Common myeloid progenitor, CD34-positive (primary cell): Measurements from ENCODE around the gene LYG1.

Experiments used
- CTCF ChIA-PET: fragments of 350-600 bp; sonication (Branson Sonifier 250); formaldehyde crosslinking; loops from one replicate; lab custom pipeline; 2021; ENCODE audit warnings: antibody characterized with exemption; lab: Charles Lee
- POLR2A ChIA-PET: fragments of 350-600 bp; sonication (Branson Sonifier 250); formaldehyde crosslinking; loops from one replicate; lab custom pipeline; 2021; ENCODE audit warnings: antibody characterized with exemption; lab: Charles Lee
- DNase-seq, 3 donors: peaks; one replicate each; pipeline versions ENCODE4 v3.0.0 to v3.0.0-alpha.2; 2013
- H3K27ac ChIP-seq, 2 experiments: 1 replicate in 1 of 2; 2 replicates in 1 of 2; pipeline ENCODE4 v1.7.0; 2013; ENCODE audit warnings: inconsistent platforms in 2 of 2, low read length in 2 of 2, mild to moderate bottlenecking in 2 of 2, low read depth in 1 of 2, moderate library complexity in 1 of 2; ENCODE audit not compliant: severe bottlenecking in 2 of 2, insufficient read depth in 1 of 2, poor library complexity in 1 of 2
- H3K27me3 ChIP-seq, 5 experiments: replicated peaks in 2 of 5; 1 replicate in 3 of 5; 2 replicates in 2 of 5; pipeline versions ENCODE4 v1.6.1 to v1.7.0; 2013; ENCODE audit warnings: low read length in 4 of 5, mild to moderate bottlenecking in 2 of 5, moderate library complexity in 2 of 5, inconsistent platforms in 1 of 5; ENCODE audit not compliant: insufficient read depth in 5 of 5, control insufficient read depth in 4 of 5
- H3K36me3 ChIP-seq, 4 experiments: 1 replicate in 2 of 4; 2 replicates in 2 of 4; pipeline versions ENCODE4 v1.6.1 to v1.7.0; 2013; ENCODE audit warnings: low read length in 3 of 4, control low read depth in 1 of 4, mild to moderate bottlenecking in 1 of 4; ENCODE audit not compliant: control insufficient read depth in 4 of 4, insufficient read depth in 4 of 4
- H3K4me1 ChIP-seq, 4 experiments: 1 replicate in 3 of 4; 2 replicates in 1 of 4; pipeline versions ENCODE4 v1.6.1 to v1.7.1; 2013; ENCODE audit warnings: low read length in 3 of 4, mild to moderate bottlenecking in 3 of 4, control low read depth in 1 of 4, inconsistent platforms in 1 of 4, moderate library complexity in 1 of 4; ENCODE audit not compliant: control insufficient read depth in 4 of 4, insufficient read depth in 4 of 4; ENCODE audit errors: control extremely low read depth in 1 of 4
- H3K4me3 ChIP-seq, 7 experiments: 1 replicate in 4 of 7; 2 replicates in 3 of 7; pipeline versions ENCODE4 v1.5.1 to v1.7.0; 2013; ENCODE audit warnings: mild to moderate bottlenecking in 7 of 7, low read length in 6 of 7, moderate library complexity in 6 of 7, inconsistent platforms in 2 of 7, low read depth in 2 of 7, control low read depth in 1 of 7; ENCODE audit not compliant: insufficient read depth in 4 of 7, control insufficient read depth in 1 of 7; ENCODE audit errors: extremely low read depth in 1 of 7
- H3K9me3 ChIP-seq, 5 experiments: 1 replicate in 4 of 5; 2 replicates in 1 of 5; pipeline versions ENCODE4 v1.6.1 to v1.7.1; 2013; ENCODE audit warnings: low read length in 4 of 5, mild to moderate bottlenecking in 2 of 5, inconsistent platforms in 1 of 5, low read depth in 1 of 5, moderate library complexity in 1 of 5; ENCODE audit not compliant: control insufficient read depth in 4 of 5, insufficient read depth in 2 of 5; ENCODE audit errors: control extremely low read depth in 1 of 5
- WGBS: methylation state at CpG from one replicate; pipeline ENCODE4 v1.1.5; 2013; ENCODE audit not compliant: insufficient coverage; 5-methylcytosine and 5-hydroxymethylcytosine counted together

Gene LYG1

DNA sequence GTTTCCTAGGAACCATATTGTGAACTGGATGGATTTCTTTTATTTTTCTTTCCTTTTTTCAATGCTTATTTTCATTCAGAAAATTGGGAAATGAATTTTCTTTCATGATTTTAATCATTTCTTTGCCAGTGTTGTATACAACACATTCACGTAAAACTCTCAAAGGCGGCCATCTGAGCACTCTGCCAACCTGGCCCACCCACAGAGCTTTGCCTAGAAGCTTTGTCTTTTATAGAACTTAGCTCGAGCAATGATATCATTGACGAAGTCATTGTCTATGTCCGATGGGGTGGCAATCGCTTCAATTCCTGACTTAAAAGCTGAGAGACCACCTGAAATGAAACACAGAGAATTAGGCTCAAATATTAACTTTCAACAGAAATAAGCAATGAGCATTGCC is 58.8 kb downstream of the LYG1 start:
- 100% methylated on average over 5 of the region's 6 CpGs for WGBS
- POLR2A ChIA-PET = no interaction called here
- Histone ChIP-seq H3K27me3 (no peaks in the 10 kb centered on the region), H3K9me3 (no peaks in the 10 kb centered on the region), H3K4me3 (no peak overlapping the region), H3K27ac (no peak overlapping the region), H3K36me3 (no peaks in the 10 kb centered on the region), H3K4me1 (no peaks in the 10 kb centered on the region)
- DNase-seq = no peak
- CTCF ChIA-PET = no interaction called here

DNA sequence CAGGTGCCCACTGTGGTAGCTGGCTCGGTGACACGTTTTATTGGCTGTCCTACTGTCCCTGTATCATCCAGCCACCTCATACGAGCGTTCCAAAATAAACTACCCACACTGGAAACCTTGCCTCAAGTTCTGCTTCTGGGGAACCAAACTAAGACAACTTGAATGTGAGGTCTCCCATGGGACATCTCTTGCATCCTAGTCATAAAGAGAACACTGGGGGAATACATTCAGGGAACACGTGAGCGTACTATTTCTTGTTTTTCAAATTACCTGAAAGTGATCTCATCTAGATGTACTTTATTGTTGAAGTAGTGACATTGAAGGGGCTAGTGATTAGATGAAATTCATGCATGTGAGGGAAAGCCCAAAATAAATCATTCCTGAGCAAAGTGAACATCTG is 60.6 kb downstream of the LYG1 start:
- H3K36me3 ChIP-seq = no peaks in the 10 kb centered on the region
- POLR2A ChIA-PET = no interaction called here
- no peaks in the 10 kb centered on the region for H3K27me3 ChIP-seq
- DNase-seq = no peak
- H3K27ac ChIP-seq = no peak overlapping the region
- H3K9me3 ChIP-seq = no peaks in the 10 kb centered on the region
- 97% methylated on average over 5 of the region's 6 CpGs for WGBS
- CTCF ChIA-PET = no interaction called here
- H3K4me3 ChIP-seq = no peak overlapping the region
- no peaks in the 10 kb centered on the region for H3K4me1 ChIP-seq

DNA sequence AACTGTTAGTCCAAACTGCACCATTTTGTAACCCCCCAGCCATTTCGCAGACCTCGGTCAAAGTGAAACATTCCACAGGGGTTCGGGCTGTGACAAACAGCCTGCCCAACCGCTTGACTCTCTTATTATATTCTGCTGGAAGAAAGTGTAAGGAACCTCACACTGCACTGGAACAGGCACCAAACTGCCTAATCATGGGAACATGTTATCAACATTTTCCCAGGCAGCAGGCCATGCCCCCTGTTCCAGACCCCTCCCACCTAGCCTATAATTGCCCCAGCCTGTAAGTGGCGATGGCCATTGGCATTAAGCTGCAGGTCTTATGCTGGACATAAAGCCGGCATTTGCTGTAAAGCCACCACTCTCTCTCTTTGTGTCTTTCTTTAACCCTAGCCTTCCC is 62.4 kb downstream of the LYG1 start:
- H3K27me3 ChIP-seq = no peaks in the 10 kb centered on the region
- POLR2A ChIA-PET = no interaction called here
- 92% methylated on average over 4 of the region's 6 CpGs for WGBS

More for the DNA sequence above, 62.4 kb downstream of the LYG1 start:
- CTCF ChIA-PET = no interaction called here
- Histone ChIP-seq H3K4me3 (no peak overlapping the region), H3K9me3 (no peaks in the 10 kb centered on the region), H3K4me1 (no peaks in the 10 kb centered on the region), H3K27ac (no peak overlapping the region), H3K36me3 (no peaks in the 10 kb centered on the region)
- no peak for DNase-seq
